HG02840 (cell line): ENCODE data around the gene ABCA1.
"Not testable (repeated sequence)": the region's sequence is repeated elsewhere in the genome, so short reads cannot be mapped to it uniquely, and the experiment has no call there.

Experiments
- ATAC-seq: cut with Tn5 transposase; IDR thresholded peaks from one replicate; pipeline ENCODE4 v1.9.1; 2021; ENCODE audit warnings: mild to moderate bottlenecking, moderate library complexity, moderate number of reproducible peaks; ENCODE audit not compliant: unreplicated experiment, low FRiP score

The ABCA1 gene

GRCh38 chr9:104927912-104928740, at the start of gene ABCA1:
Gene ABCA1, minus strand, starts transcription at chr9:104928155. Its CDS starts 24,476 bp downstream, at chr9:104903679.
- peak; percentile 33 for ATAC-seq

- no peak for ATAC-seq
Observed at GRCh38 chr9:104977580-104977979, 49.6 kb upstream of the ABCA1 start.

GRCh38 chr9:104977168-104977567, 49.2 kb upstream of the ABCA1 start:
- no peak for ATAC-seq

- ATAC-seq: not testable (repeated sequence)
Observed at GRCh38 chr9:104975966-104976595, 48.1 kb upstream of the ABCA1 start.

GRCh38 chr9:104974053-104974962, 46.4 kb upstream of the ABCA1 start:
- no peak for ATAC-seq

- no peak for ATAC-seq
Observed at GRCh38 chr9:104972242-104972866, 44.4 kb upstream of the ABCA1 start.

GRCh38 chr9:104971511-104971910, 43.6 kb upstream of the ABCA1 start:
- no peak for ATAC-seq

- no peak for ATAC-seq
Observed at GRCh38 chr9:104970271-104970987, 42.5 kb upstream of the ABCA1 start.

GRCh38 chr9:104969116-104969515, 41.2 kb upstream of the ABCA1 start:
- no peak for ATAC-seq

- peak; percentile 99 for ATAC-seq
Observed at GRCh38 chr9:104968025-104968982, 40.3 kb upstream of the ABCA1 start.

- no peak for ATAC-seq
Observed at GRCh38 chr9:104963076-104963475, 35.1 kb upstream of the ABCA1 start.

- no peak for ATAC-seq
Observed at GRCh38 chr9:104961701-104962359, 33.9 kb upstream of the ABCA1 start.

GRCh38 chr9:104961238-104961637, 33.3 kb upstream of the ABCA1 start:
- no peak for ATAC-seq

- ATAC-seq: no peak
Observed at GRCh38 chr9:104960662-104961061, 32.7 kb upstream of the ABCA1 start.

- no peak for ATAC-seq
Observed at GRCh38 chr9:104958751-104959150, 30.8 kb upstream of the ABCA1 start.

- not testable (repeated sequence) for ATAC-seq
Observed at GRCh38 chr9:104958006-104958405, 30.1 kb upstream of the ABCA1 start.

GRCh38 chr9:104951487-104951886, 23.5 kb upstream of the ABCA1 start:
- ATAC-seq: no peak

- ATAC-seq: no peak
Observed at GRCh38 chr9:104950838-104951237, 22.9 kb upstream of the ABCA1 start.
